HepG2 (cell line): ENCODE measurements around the gene TMEM235. TPM values are rescaled to one million over a fixed set of nuclear protein-coding genes. Genes with fewer than 3 reads are reported as not detected.

Experiments
- CREB1 ChIP-seq, 2 experiments: fragments of 450-650 bp in 1 of 2; IDR thresholded peaks; 2 replicates each; pipeline ENCODE4 v1.6.1; 2016 to 2017; ENCODE audit warnings: control low read depth in 1 of 2, mild to moderate bottlenecking in 1 of 2, missing compliant biosample characterization in 1 of 2, missing genetic modification characterization in 1 of 2
- DNMT1 ChIP-seq: sonication (generic); formaldehyde crosslinking; IDR thresholded peaks from 2 replicates; pipeline ENCODE4 v1.5.1; 2020; ENCODE audit warnings: mild to moderate bottlenecking, missing genetic modification reagents
- DZIP1 ChIP-seq: sonication (generic); formaldehyde crosslinking; IDR thresholded peaks from 2 replicates; pipeline ENCODE4 v1.5.0; 2020; ENCODE audit warnings: mild to moderate bottlenecking, missing genetic modification reagents
- GMEB2 ChIP-seq: IDR thresholded peaks from 2 replicates; pipeline ENCODE4 v1.6.1; 2016; ENCODE audit warnings: missing biosample characterization, missing genetic modification reagents, low read depth
- HIC2 ChIP-seq: sonication (generic); formaldehyde crosslinking; IDR thresholded peaks from 2 replicates; pipeline ENCODE4 v1.9.0; 2022; ENCODE audit warnings: low read depth, missing genetic modification reagents
- HNRNPUL1 ChIP-seq: fragments of 200-400 bp; formaldehyde crosslinking; IDR thresholded peaks from 2 replicates; pipeline ENCODE4 v1.6.1; 2017; ENCODE audit warnings: low read depth, mild to moderate bottlenecking, low read length, moderate library complexity
- MAZ ChIP-seq, 2 experiments: sonication (generic) in 1 of 2; formaldehyde crosslinking in 1 of 2; IDR thresholded peaks; 2 replicates each; pipeline versions ENCODE4 v1.5.0 to v1.6.1; 2012 to 2020; ENCODE audit warnings: low read depth in 2 of 2, mild to moderate bottlenecking in 2 of 2, borderline replicate concordance in 1 of 2, improper control_type of control experiment in 1 of 2, low read length in 1 of 2, missing genetic modification reagents in 1 of 2, moderate library complexity in 1 of 2
- MBD4 ChIP-seq: IDR thresholded peaks from 2 replicates; pipeline ENCODE4 v1.6.1; 2012; ENCODE audit warnings: low read length, inconsistent platforms, borderline replicate concordance
- MBNL3 ChIP-seq: fragments of 250-450 bp; sonication (Bioruptor Pico); conservative IDR thresholded peaks from 2 replicates; pipeline ENCODE4 v1.8.0; 2022; ENCODE audit warnings: mild to moderate bottlenecking, inconsistent platforms
- MXI1 ChIP-seq: IDR thresholded peaks from 3 replicates; pipeline ENCODE4 v1.6.1; 2012; ENCODE audit warnings: low read depth, low read length, inconsistent platforms, borderline replicate concordance
- PTBP1 ChIP-seq: fragments of 200-400 bp; formaldehyde crosslinking; IDR thresholded peaks from 2 replicates; pipeline ENCODE4 v1.6.1; 2018; ENCODE audit warnings: low read length, low read depth; ENCODE audit not compliant: poor library complexity, severe bottlenecking
- SIX4 ChIP-seq: sonication (generic); formaldehyde crosslinking; IDR thresholded peaks from 2 replicates; pipeline ENCODE4 v1.4.0; 2020; ENCODE audit warnings: missing genetic modification reagents
- TBX2 ChIP-seq: sonication (generic); formaldehyde crosslinking; IDR thresholded peaks from 2 replicates; pipeline ENCODE4 v1.5.0; 2020; ENCODE audit warnings: missing genetic modification reagents, mild to moderate bottlenecking, borderline replicate concordance
- TEAD2 ChIP-seq: sonication (generic); formaldehyde crosslinking; IDR thresholded peaks from 2 replicates; pipeline ENCODE4 v1.9.0; 2021; ENCODE audit warnings: missing genetic modification reagents
- TFAP4 ChIP-seq: sonication (generic); IDR thresholded peaks from 2 replicates; pipeline ENCODE4 v1.6.1; 2016; ENCODE audit warnings: low read depth, borderline replicate concordance
- ZNF543 ChIP-seq: sonication (generic); formaldehyde crosslinking; IDR thresholded peaks from 2 replicates; pipeline ENCODE4 v1.4.0; 2020; ENCODE audit warnings: mild to moderate bottlenecking, missing genetic modification reagents
- ZNF678 ChIP-seq: sonication (generic); formaldehyde crosslinking; IDR thresholded peaks from 2 replicates; pipeline ENCODE4 v1.4.0; 2020; ENCODE audit warnings: mild to moderate bottlenecking, missing genetic modification reagents
- ZNF761 ChIP-seq: sonication (generic); formaldehyde crosslinking; conservative IDR thresholded peaks from 2 replicates; pipeline ENCODE4 v1.4.0; 2020; ENCODE audit warnings: mild to moderate bottlenecking, missing genetic modification reagents
- ZSCAN5A ChIP-seq: sonication (generic); formaldehyde crosslinking; IDR thresholded peaks from 2 replicates; pipeline ENCODE4 v1.8.0; 2022; ENCODE audit warnings: mild to moderate bottlenecking, missing genetic modification reagents, borderline replicate concordance
- polyA plus RNA-seq, 8 experiments: library from polyadenylated mRNA; depleted of rRNA in 3 of 8; stranded (reverse) in 7 of 8; unstranded in 1 of 8; fragments of >200 nt; fragmentation: Illumina TruSeq in 4 of 8; extraction: Trizol in 4 of 8; gene quantifications; 2 replicates each; pipeline versions ENCODE4 v1.2.1 to v1.2.3, GENCODE V29; 2011 to 2016; ENCODE audit warnings: low read depth in 4 of 8, missing spikeins in 1 of 8, mixed read lengths in 1 of 8; ENCODE audit not compliant: insufficient read depth in 1 of 8
- total RNA-seq, 5 experiments: library from RNA; depleted of rRNA; stranded (reverse); fragments of >200 nt; fragmentation: Illumina TruSeq; extraction: Trizol; gene quantifications; 2 replicates each; pipeline ENCODE4 v1.2.3, GENCODE V29; 2016; ENCODE audit warnings: low read depth in 1 of 5

The TMEM235 gene
- total and polyA plus RNA-seq, 2 of the 13 experiments (the other 11 are each of a cell fraction or from before 2014, with no cell fraction given): not detected

GRCh38 chr17:78253946-78254672 lies 22.7 kb downstream of the TMEM235 start (continued):
- no peak for TF ChIP-seq MBD4
- TF ChIP-seq MAZ (IDR thresholded peaks at IDR 0.05; ENCODE audit: borderline replicate concordance, low read depth, low read length): peak; percentile 36; the same call in 1 of the 2 replicates
- peak; percentile 91 for TF ChIP-seq MAZ (CRISPR knock-in tag; IDR thresholded peaks at IDR 0.05; ENCODE audit: low read depth)
- TF ChIP-seq HIC2: peak; percentile 8; the same call in 1 of the 2 replicates
- peak; percentile 90; the same call in 1 of the 2 replicates for TF ChIP-seq DZIP1 (CRISPR knock-in tag)
- TF ChIP-seq PTBP1: no peak
- no peak for TF ChIP-seq ZNF678 (CRISPR knock-in tag)
- TF ChIP-seq CREB1 (IDR thresholded peaks at IDR 0.05): peak; percentile 57
- no peak for TF ChIP-seq CREB1 (CRISPR knock-in tag; IDR thresholded peaks at IDR 0.05)
- no peak for TF ChIP-seq MBNL3 (CRISPR knock-in tag)
- TF ChIP-seq ZNF761 (CRISPR knock-in tag): no peak
- TF ChIP-seq DNMT1: peak; percentile 90
- TF ChIP-seq GMEB2 (CRISPR knock-in tag): peak; percentile 98
- TF ChIP-seq TEAD2 (CRISPR knock-in tag): peak; percentile 47; the same call in 1 of the 2 replicates
- TF ChIP-seq ZSCAN5A (CRISPR knock-in tag): no peak
- peak; percentile 16; the same call in 1 of the 2 replicates for TF ChIP-seq TFAP4
- TF ChIP-seq MXI1: peak; percentile 79; the same call in 2 of the 3 replicates
- TF ChIP-seq ZNF543: peak; percentile 90
- no peak for TF ChIP-seq HNRNPUL1
- TF ChIP-seq SIX4 (CRISPR knock-in tag): peak; percentile 69; the same call in 1 of the 2 replicates
- peak; percentile 78; the same call in 1 of the 2 replicates for TF ChIP-seq TBX2 (CRISPR knock-in tag)
